22Rv1 (cell line): ENCODE measurements around the gene RPGR.
A peak's percentile ranks its signal among the peaks of the same experiment; 100 is the strongest.

Experiments used
- H3K27ac ChIP-seq: fragments of 450-650 bp; 2 replicates; pipeline ENCODE4 v1.5.1; 2017
- CTCF ChIP-seq: fragments of 450-650 bp; IDR thresholded peaks from 2 replicates; pipeline ENCODE4 v1.5.1; 2017; ENCODE audit warnings: mild to moderate bottlenecking
- ZFX ChIP-seq: fragments of 450-650 bp; IDR thresholded peaks from 2 replicates; pipeline ENCODE4 v1.6.1; 2017; ENCODE audit warnings: antibody characterized with exemption, borderline replicate concordance

RPGR gene

GRCh38 chrX:38260231-38260630 lies 67.1 kb downstream of the RPGR start:
- TF ChIP-seq CTCF, result peak; percentile 60
- no peak for TF ChIP-seq ZFX
- H3K27ac ChIP-seq, result no peak overlapping the region

GRCh38 chrX:38256019-38256418 lies 71.3 kb downstream of the RPGR start:
- no peak overlapping the region for H3K27ac ChIP-seq
- TF ChIP-seq CTCF (no peak), ZFX (no peak)

GRCh38 chrX:38249965-38250364 lies 77.3 kb downstream of the RPGR start:
- no peak overlapping the region for H3K27ac ChIP-seq
- TF ChIP-seq ZFX, result no peak
- TF ChIP-seq CTCF, result no peak

GRCh38 chrX:38247051-38247450 lies 80.3 kb downstream of the RPGR start:
- H3K27ac ChIP-seq, result no peak overlapping the region
- TF ChIP-seq ZFX (no peak), CTCF (no peak)

GRCh38 chrX:38240541-38240940 lies 86.8 kb downstream of the RPGR start:
- H3K27ac ChIP-seq, result no peak overlapping the region
- TF ChIP-seq CTCF (no peak), ZFX (no peak)

GRCh38 chrX:38236901-38237615 lies 90.3 kb downstream of the RPGR start:
- no peak for TF ChIP-seq CTCF
- TF ChIP-seq ZFX, result no peak
- no peak overlapping the region for H3K27ac ChIP-seq

- H3K27ac ChIP-seq, result no peak overlapping the region
- TF ChIP-seq ZFX (no peak), CTCF (no peak)
These were observed 93.2 kb downstream of the RPGR start for GRCh38 chrX:38233891-38234667.
